GM10248 (cell line): Measurements from ENCODE around the gene SCT.

Experiments
- CTCF ChIA-PET: fragments of 300-600 bp; sonication (Branson Sonifier 250); formaldehyde crosslinking; extraction: SDS; loops from one replicate; lab custom pipeline; 2021; ENCODE audit warnings: antibody characterized with exemption; lab: Yijun Ruan, JAX
- POLR2A ChIA-PET: fragments of 350-650 bp; sonication (Branson Sonifier 250); formaldehyde crosslinking; extraction: SDS; loops from one replicate; lab custom pipeline; 2020; ENCODE audit warnings: antibody characterized with exemption; lab: Yijun Ruan, JAX
- DNase-seq: peaks from one replicate; pipeline ENCODE4 v3.0.0; 2012; ENCODE audit errors: extremely low spot score
- CTCF ChIP-seq: IDR thresholded peaks from 2 replicates; pipeline ENCODE4 v1.5.1; 2012; ENCODE audit warnings: mild to moderate bottlenecking, low read depth; ENCODE audit errors: extremely low read depth, missing control alignments, control extremely low read depth

The SCT gene

GRCh38 chr11:638631-639331, 11.8 kb upstream of the SCT start:
- no peak for TF ChIP-seq CTCF
- CTCF ChIA-PET, result interaction anchor here (1.0 kb wide), 1 partner anchor 23 kb away, joined by 3 read pairs; no protein-coding TSS in a partner anchor
- POLR2A ChIA-PET, result no interaction called here
- DNase-seq, result no peak

- ChIA-PET CTCF (no interaction called here), POLR2A (no interaction called here)
- TF ChIP-seq CTCF, result no peak
- DNase-seq, result no peak
These were observed 10.9 kb upstream of the SCT start for GRCh38 chr11:637593-638521.

GRCh38 chr11:637333-637592, 10.3 kb upstream of the SCT start:
- POLR2A ChIA-PET, result no interaction called here
- TF ChIP-seq CTCF, result no peak
- CTCF ChIA-PET, result no interaction called here
- no peak for DNase-seq

GRCh38 chr11:636511-637332, 9.7 kb upstream of the SCT start, which contains the start of gene DRD4:
DRD4 (plus strand) TSS chr11:637269; CDS start chr11:637305, 36 bp downstream.
- DNase-seq, result no peak
- no peak for TF ChIP-seq CTCF
- CTCF ChIA-PET, result no interaction called here
- POLR2A ChIA-PET, result no interaction called here

GRCh38 chr11:635945-636510, 9.0 kb upstream of the SCT start:
- DNase-seq, result no peak
- TF ChIP-seq CTCF, result no peak
- ChIA-PET CTCF (no interaction called here), POLR2A (no interaction called here)

GRCh38 chr11:630871-631270, 3.9 kb upstream of the SCT start:
- ChIA-PET POLR2A (no interaction called here), CTCF (interaction anchor here (0.7 kb wide), 1 partner anchor 65 kb away, joined by 3 read pairs; the partner anchor contains the start of gene TMEM80)
- TF ChIP-seq CTCF, result no peak
- DNase-seq, result no peak
